Measurements from ENCODE around the gene MED7.

The MED7 gene

GRCh38 chr5:157130925-157131324, 11.7 kb downstream of the MED7 start:
- Histone ChIP-seq H3K9me3 (ENCODE audit: control insufficient read depth, insufficient read depth, low read length) (no peaks in the 10 kb centered on the region), H3K36me3 (ENCODE audit: control insufficient read depth, insufficient read depth, low read length) (no peaks in the 10 kb centered on the region), H3K9ac (ENCODE audit: low read depth, low read length) (no peak overlapping the region), H3K27ac (ENCODE audit: low read depth, low read length) (no peak overlapping the region), H3K4me3 (ENCODE audit: low read depth, low read length) (no peak overlapping the region), H3K4me1 (ENCODE audit: control insufficient read depth, insufficient read depth, low read length) (0 out of 2 replicates have a peak, but pooled peaks cover 2% of the 10 kb centered on the region), H3K27me3 (ENCODE audit: control insufficient read depth, insufficient read depth, low read length) (no peaks in the 10 kb centered on the region)

- H3K27ac ChIP-seq (ENCODE audit: low read depth, low read length): no peak overlapping the region
- no peaks in the 10 kb centered on the region for H3K4me1 ChIP-seq (ENCODE audit: control insufficient read depth, insufficient read depth, low read length)
- no peaks in the 10 kb centered on the region for H3K9me3 ChIP-seq (ENCODE audit: control insufficient read depth, insufficient read depth, low read length)
- no peaks in the 10 kb centered on the region for H3K27me3 ChIP-seq (ENCODE audit: control insufficient read depth, insufficient read depth, low read length)
- H3K9ac ChIP-seq (ENCODE audit: low read depth, low read length): no peak overlapping the region
- H3K4me3 ChIP-seq (ENCODE audit: low read depth, low read length): no peak overlapping the region
- no peaks in the 10 kb centered on the region for H3K36me3 ChIP-seq (ENCODE audit: control insufficient read depth, insufficient read depth, low read length)
Observed at GRCh38 chr5:157121709-157122108, 21.0 kb downstream of the MED7 start.

GRCh38 chr5:157120102-157120501, 22.6 kb downstream of the MED7 start:
- Histone ChIP-seq H3K27ac (ENCODE audit: low read depth, low read length) (no peak overlapping the region), H3K27me3 (ENCODE audit: control insufficient read depth, insufficient read depth, low read length) (no peaks in the 10 kb centered on the region)

GRCh38 chr5:157116483-157116954, 26.1 kb downstream of the MED7 start:
- no peaks in the 10 kb centered on the region for H3K36me3 ChIP-seq (ENCODE audit: control insufficient read depth, insufficient read depth, low read length)
- H3K4me3 ChIP-seq (ENCODE audit: low read depth, low read length): no peak overlapping the region
- no peaks in the 10 kb centered on the region for H3K9me3 ChIP-seq (ENCODE audit: control insufficient read depth, insufficient read depth, low read length)
- no peak overlapping the region for H3K27ac ChIP-seq (ENCODE audit: low read depth, low read length)
- no peaks in the 10 kb centered on the region for H3K4me1 ChIP-seq (ENCODE audit: control insufficient read depth, insufficient read depth, low read length)
- no peaks in the 10 kb centered on the region for H3K27me3 ChIP-seq (ENCODE audit: control insufficient read depth, insufficient read depth, low read length)
- no peak overlapping the region for H3K9ac ChIP-seq (ENCODE audit: low read depth, low read length)

More at GRCh38 chr5:157120102-157120501, 22.6 kb downstream of the MED7 start:
- no peaks in the 10 kb centered on the region for H3K9me3 ChIP-seq (ENCODE audit: control insufficient read depth, insufficient read depth, low read length)
- H3K36me3 ChIP-seq (ENCODE audit: control insufficient read depth, insufficient read depth, low read length): no peaks in the 10 kb centered on the region
- H3K4me3 ChIP-seq (ENCODE audit: low read depth, low read length): no peak overlapping the region
- no peaks in the 10 kb centered on the region for H3K4me1 ChIP-seq (ENCODE audit: control insufficient read depth, insufficient read depth, low read length)
- H3K9ac ChIP-seq (ENCODE audit: low read depth, low read length): no peak overlapping the region

GRCh38 chr5:157115502-157115901, 27.2 kb downstream of the MED7 start:
- H3K4me1 ChIP-seq (ENCODE audit: control insufficient read depth, insufficient read depth, low read length): no peaks in the 10 kb centered on the region
- H3K4me3 ChIP-seq (ENCODE audit: low read depth, low read length): no peak overlapping the region
- no peaks in the 10 kb centered on the region for H3K9me3 ChIP-seq (ENCODE audit: control insufficient read depth, insufficient read depth, low read length)
- H3K27ac ChIP-seq (ENCODE audit: low read depth, low read length): no peak overlapping the region
- no peaks in the 10 kb centered on the region for H3K27me3 ChIP-seq (ENCODE audit: control insufficient read depth, insufficient read depth, low read length)
- H3K9ac ChIP-seq (ENCODE audit: low read depth, low read length): no peak overlapping the region
- H3K36me3 ChIP-seq (ENCODE audit: control insufficient read depth, insufficient read depth, low read length): no peaks in the 10 kb centered on the region

GRCh38 chr5:157115012-157115411, 27.7 kb downstream of the MED7 start:
- H3K9me3 ChIP-seq (ENCODE audit: control insufficient read depth, insufficient read depth, low read length): no peaks in the 10 kb centered on the region
- H3K4me1 ChIP-seq (ENCODE audit: control insufficient read depth, insufficient read depth, low read length): no peaks in the 10 kb centered on the region
- H3K4me3 ChIP-seq (ENCODE audit: low read depth, low read length): no peak overlapping the region
- H3K27me3 ChIP-seq (ENCODE audit: control insufficient read depth, insufficient read depth, low read length): no peaks in the 10 kb centered on the region
- no peak overlapping the region for H3K9ac ChIP-seq (ENCODE audit: low read depth, low read length)
- no peak overlapping the region for H3K27ac ChIP-seq (ENCODE audit: low read depth, low read length)
- H3K36me3 ChIP-seq (ENCODE audit: control insufficient read depth, insufficient read depth, low read length): no peaks in the 10 kb centered on the region

- no peak overlapping the region for H3K27ac ChIP-seq (ENCODE audit: low read depth, low read length)
- no peaks in the 10 kb centered on the region for H3K36me3 ChIP-seq (ENCODE audit: control insufficient read depth, insufficient read depth, low read length)
- H3K9ac ChIP-seq (ENCODE audit: low read depth, low read length): no peak overlapping the region
- no peak overlapping the region for H3K4me3 ChIP-seq (ENCODE audit: low read depth, low read length)
- H3K27me3 ChIP-seq (ENCODE audit: control insufficient read depth, insufficient read depth, low read length): no peaks in the 10 kb centered on the region
- no peaks in the 10 kb centered on the region for H3K9me3 ChIP-seq (ENCODE audit: control insufficient read depth, insufficient read depth, low read length)
- H3K4me1 ChIP-seq (ENCODE audit: control insufficient read depth, insufficient read depth, low read length): no peaks in the 10 kb centered on the region
Observed at GRCh38 chr5:157113002-157113401, 29.7 kb downstream of the MED7 start.

GRCh38 chr5:157109744-157110143, 32.9 kb downstream of the MED7 start:
- H3K9ac ChIP-seq (ENCODE audit: low read depth, low read length): no peak overlapping the region
- H3K4me1 ChIP-seq (ENCODE audit: control insufficient read depth, insufficient read depth, low read length): no peaks in the 10 kb centered on the region
- H3K36me3 ChIP-seq (ENCODE audit: control insufficient read depth, insufficient read depth, low read length): no peaks in the 10 kb centered on the region
- no peak overlapping the region for H3K4me3 ChIP-seq (ENCODE audit: low read depth, low read length)
- H3K27me3 ChIP-seq (ENCODE audit: control insufficient read depth, insufficient read depth, low read length): no peaks in the 10 kb centered on the region
- no peak overlapping the region for H3K27ac ChIP-seq (ENCODE audit: low read depth, low read length)
- H3K9me3 ChIP-seq (ENCODE audit: control insufficient read depth, insufficient read depth, low read length): no peaks in the 10 kb centered on the region

GRCh38 chr5:157108976-157109375, 33.7 kb downstream of the MED7 start, which contains the start of gene HAVCR2:
HAVCR2 (minus strand) TSS chr5:157109044; CDS start chr5:157108983, 61 bp downstream.
- H3K9ac ChIP-seq (ENCODE audit: low read depth, low read length): no peak within 1 kb of the TSS
- no peak within 1 kb of the TSS for H3K27ac ChIP-seq (ENCODE audit: low read depth, low read length)
- no peak within 1 kb of the TSS for H3K4me3 ChIP-seq (ENCODE audit: low read depth, low read length)

GRCh38 chr5:157107508-157107907, 35.2 kb downstream of the MED7 start:
- Histone ChIP-seq H3K27me3 (ENCODE audit: control insufficient read depth, insufficient read depth, low read length) (no peaks in the 10 kb centered on the region), H3K36me3 (ENCODE audit: control insufficient read depth, insufficient read depth, low read length) (no peaks in the 10 kb centered on the region), H3K4me3 (ENCODE audit: low read depth, low read length) (no peak overlapping the region), H3K9ac (ENCODE audit: low read depth, low read length) (no peak overlapping the region), H3K27ac (ENCODE audit: low read depth, low read length) (no peak overlapping the region), H3K9me3 (ENCODE audit: control insufficient read depth, insufficient read depth, low read length) (no peaks in the 10 kb centered on the region), H3K4me1 (ENCODE audit: control insufficient read depth, insufficient read depth, low read length) (no peaks in the 10 kb centered on the region)

More at GRCh38 chr5:157108976-157109375, 33.7 kb downstream of the MED7 start, which contains the start of gene HAVCR2:
- Histone ChIP-seq H3K9me3 (ENCODE audit: control insufficient read depth, insufficient read depth, low read length) (no peaks in the 10 kb centered on the region), H3K27me3 (ENCODE audit: control insufficient read depth, insufficient read depth, low read length) (no peaks in the 10 kb centered on the region), H3K36me3 (ENCODE audit: control insufficient read depth, insufficient read depth, low read length) (no peaks in the 10 kb centered on the region), H3K4me1 (ENCODE audit: control insufficient read depth, insufficient read depth, low read length) (no peaks in the 10 kb centered on the region)

GRCh38 chr5:157106630-157107461, 35.8 kb downstream of the MED7 start:
- no peak overlapping the region for H3K9ac ChIP-seq (ENCODE audit: low read depth, low read length)
- no peaks in the 10 kb centered on the region for H3K4me1 ChIP-seq (ENCODE audit: control insufficient read depth, insufficient read depth, low read length)
- H3K27ac ChIP-seq (ENCODE audit: low read depth, low read length): no peak overlapping the region

More at GRCh38 chr5:157106630-157107461, 35.8 kb downstream of the MED7 start:
- H3K36me3 ChIP-seq (ENCODE audit: control insufficient read depth, insufficient read depth, low read length): no peaks in the 10 kb centered on the region
- no peak overlapping the region for H3K4me3 ChIP-seq (ENCODE audit: low read depth, low read length)
- H3K9me3 ChIP-seq (ENCODE audit: control insufficient read depth, insufficient read depth, low read length): no peaks in the 10 kb centered on the region
- H3K27me3 ChIP-seq (ENCODE audit: control insufficient read depth, insufficient read depth, low read length): no peaks in the 10 kb centered on the region

Measured in HUES48 (cell line).